GM12872 (cell line): ENCODE data around the gene TTL.
A peak's percentile ranks its signal among the peaks of the same experiment; 100 is the strongest.

ENCODE experiments used
- CTCF ChIP-seq: IDR thresholded peaks from 3 replicates; pipeline ENCODE4 v1.5.1; 2011; ENCODE audit warnings: low read depth, mild to moderate bottlenecking, low read length, moderate library complexity; ENCODE audit not compliant: insufficient read depth

TTL gene

GRCh38 chr2:112462178-112462577 is 19.8 kb upstream of the TTL start:
- TF ChIP-seq CTCF: no peak

GRCh38 chr2:112463256-112463655 is 18.7 kb upstream of the TTL start:
- TF ChIP-seq CTCF: no peak

- no peak for TF ChIP-seq CTCF
Measured at GRCh38 chr2:112465382-112465781, 16.6 kb upstream of the TTL start.

- TF ChIP-seq CTCF: no peak
Measured at GRCh38 chr2:112472547-112473263, 9.3 kb upstream of the TTL start.

- TF ChIP-seq CTCF: no peak
Measured at GRCh38 chr2:112474844-112475486, 7.0 kb upstream of the TTL start.

GRCh38 chr2:112476434-112476833 is 5.5 kb upstream of the TTL start:
- no peak for TF ChIP-seq CTCF

GRCh38 chr2:112480530-112481049 is 1.4 kb upstream of the TTL start:
- peak; percentile 36; the same call in 2 of the 3 replicates for TF ChIP-seq CTCF
